Putamen (tissue), 1 donor: ENCODE results near the gene UTP3.
"Not testable (repeated sequence)": the region's sequence is repeated elsewhere in the genome, so short reads cannot be mapped to it uniquely, and the experiment has no call there.

Experiments used
- DNase-seq: peaks from one replicate; pipeline ENCODE4 v3.0.0-alpha.2; 2016; ENCODE audit warnings: low spot score

Gene UTP3

DNA sequence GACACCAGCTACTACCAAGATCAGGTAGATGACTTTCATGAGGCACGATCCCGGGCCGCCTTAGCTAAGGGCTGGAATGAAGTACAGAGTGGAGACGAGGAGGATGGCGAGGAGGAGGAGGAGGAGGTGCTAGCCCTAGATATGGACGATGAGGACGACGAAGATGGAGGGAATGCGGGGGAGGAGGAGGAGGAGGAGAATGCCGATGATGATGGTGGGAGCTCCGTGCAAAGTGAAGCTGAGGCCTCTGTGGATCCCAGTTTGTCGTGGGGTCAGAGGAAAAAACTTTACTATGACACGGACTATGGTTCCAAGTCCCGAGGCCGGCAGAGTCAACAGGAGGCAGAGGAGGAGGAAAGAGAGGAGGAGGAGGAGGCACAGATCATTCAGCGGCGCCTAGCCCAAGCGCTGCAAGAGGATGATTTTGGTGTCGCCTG, 481 bp downstream of the UTP3 start:
- no peak for DNase-seq

DNA sequence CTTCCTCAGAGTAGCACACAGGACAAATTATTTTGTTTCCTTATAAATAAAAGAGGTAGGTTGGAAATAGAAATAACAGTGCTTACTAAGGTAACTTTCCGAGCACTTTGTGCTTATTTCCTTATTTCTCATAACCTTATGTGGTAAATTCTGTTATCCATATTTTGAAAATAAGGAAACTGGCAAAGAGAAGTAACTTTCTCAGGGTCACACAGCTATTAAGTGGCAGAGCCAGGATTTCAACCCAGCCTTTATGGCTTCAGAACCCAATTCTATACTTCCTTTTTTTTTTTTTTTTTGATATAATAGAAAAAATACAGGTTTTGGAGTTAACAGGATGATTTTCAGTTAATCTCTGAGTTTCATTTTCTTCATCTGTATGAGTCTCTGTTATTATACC, 3.3 kb downstream of the UTP3 start:
- DNase-seq = no peak

DNA sequence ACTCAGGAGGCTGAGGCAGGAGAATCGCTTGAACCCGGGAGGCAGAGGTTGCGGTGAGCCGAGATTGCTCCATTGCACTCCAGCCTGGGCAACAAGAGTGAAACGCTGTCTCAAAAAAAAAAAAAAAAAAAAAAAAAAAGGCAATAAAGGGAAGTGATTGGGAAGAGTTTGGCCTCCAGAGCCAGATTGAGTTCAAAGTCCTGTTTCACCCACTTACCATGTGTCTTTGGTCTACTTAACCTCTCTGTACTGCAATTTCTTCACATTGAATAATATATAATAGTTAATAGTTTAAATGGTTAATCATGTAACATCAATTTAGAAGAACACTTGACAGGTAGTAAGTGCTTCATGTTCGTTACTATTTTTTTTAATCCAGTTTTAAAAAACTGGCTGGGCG, 6.3 kb downstream of the UTP3 start:
- DNase-seq = not testable (repeated sequence)

DNA sequence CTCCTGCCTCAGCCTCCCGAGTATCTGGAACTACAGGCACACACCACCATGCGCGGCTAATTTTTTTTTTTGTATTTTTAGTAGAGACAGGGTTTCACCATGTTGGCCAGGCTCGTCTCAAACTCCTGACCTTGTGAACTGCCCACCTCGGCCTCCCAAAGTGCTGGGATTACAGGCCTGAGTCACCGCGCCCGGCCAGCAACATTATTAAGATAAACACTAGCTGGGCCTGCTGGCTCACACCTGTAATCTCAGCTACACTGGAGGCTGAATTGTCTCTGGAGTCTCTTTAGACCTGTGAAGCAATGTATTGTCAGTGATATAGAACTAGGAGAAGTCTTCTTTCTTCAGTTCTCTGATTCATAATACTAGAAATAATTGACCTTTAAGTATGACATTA, 10.1 kb downstream of the UTP3 start:
- not testable (repeated sequence) for DNase-seq

DNA sequence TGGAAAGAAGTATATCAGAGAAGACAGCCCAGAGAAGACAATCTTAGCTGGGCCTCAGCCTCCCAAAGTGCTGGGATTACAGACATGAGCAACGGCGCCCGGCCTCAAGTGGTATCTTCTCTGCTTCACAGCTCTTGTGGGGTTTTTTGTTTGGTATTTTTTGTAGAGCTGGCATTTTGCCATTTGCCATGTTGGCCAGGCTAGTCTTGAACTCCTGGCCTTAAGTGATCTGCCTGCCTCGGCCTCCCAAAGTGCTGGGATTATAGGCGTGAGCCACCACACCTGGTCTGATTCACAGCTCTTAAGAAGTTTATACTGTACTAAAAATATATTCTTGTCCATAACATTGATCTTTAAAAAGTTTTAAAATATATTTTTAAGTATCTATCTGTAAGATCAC, 12.4 kb downstream of the UTP3 start:
- DNase-seq = no peak

DNA sequence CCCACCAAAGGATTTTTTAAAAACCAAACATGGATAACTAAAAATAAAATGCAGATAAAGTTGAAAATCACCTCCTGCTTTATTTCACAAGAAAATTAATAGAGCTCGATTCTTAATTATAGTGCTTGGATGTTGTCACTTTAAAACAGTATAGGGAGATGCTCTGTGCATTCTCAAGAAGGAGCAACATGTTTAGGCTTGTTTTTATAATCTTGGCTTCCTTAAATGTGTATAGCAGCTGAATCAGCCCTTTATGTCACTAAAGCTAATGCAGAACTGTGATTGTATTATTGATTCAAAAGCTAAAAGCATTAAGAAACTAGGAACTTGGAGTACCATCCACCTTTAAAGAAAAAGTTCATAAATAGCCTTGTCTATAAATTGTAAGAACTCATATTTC, 12.9 kb downstream of the UTP3 start:
- no peak for DNase-seq

DNA sequence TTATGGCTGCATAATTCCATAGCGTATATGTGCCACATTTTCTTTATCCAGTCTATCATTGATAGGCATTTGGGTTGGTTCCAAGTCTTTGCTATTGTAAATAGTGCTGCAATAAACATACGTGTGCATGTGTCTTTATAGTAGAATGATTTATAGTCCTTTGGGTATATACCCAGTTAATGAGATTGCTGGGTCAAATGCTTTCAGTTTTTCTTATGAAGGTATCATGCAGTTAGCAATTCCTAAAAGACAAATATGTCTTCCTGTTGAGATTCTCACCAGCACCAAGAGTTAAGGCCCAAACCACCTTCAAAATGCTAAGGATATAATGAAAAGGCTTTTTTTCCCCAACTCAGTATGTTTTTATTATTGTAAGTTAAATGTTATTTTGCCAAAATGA, 14.3 kb downstream of the UTP3 start:
- DNase-seq = not testable (repeated sequence)

DNA sequence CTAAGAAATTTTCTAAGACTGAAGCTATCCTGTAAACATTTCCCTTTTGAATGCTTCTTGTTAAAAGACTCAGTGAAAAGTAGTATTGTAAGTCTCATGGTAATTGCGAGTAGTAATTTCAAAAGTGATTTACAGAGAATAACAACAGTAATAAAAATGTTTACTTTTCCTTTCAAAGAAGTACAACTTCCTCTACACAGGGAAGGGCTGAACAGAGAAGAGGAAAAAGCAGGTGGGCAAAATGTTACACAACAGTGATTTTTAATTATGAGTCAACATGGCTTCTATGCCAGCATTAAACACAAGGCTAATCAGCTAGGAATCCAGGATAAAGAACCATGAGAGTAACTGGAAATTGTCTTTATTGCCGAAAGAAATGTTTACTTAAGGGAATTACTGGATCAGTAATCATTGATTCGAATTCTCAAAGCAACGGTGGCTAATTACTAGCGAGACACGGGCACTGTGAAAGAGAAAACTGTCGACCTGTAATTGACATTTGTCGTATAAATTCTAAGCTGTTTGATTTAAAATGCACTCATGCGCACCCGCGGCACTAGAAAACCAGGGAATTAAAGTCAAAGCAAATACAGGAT, 15.4 kb downstream of the UTP3 start:
- no peak for DNase-seq

DNA sequence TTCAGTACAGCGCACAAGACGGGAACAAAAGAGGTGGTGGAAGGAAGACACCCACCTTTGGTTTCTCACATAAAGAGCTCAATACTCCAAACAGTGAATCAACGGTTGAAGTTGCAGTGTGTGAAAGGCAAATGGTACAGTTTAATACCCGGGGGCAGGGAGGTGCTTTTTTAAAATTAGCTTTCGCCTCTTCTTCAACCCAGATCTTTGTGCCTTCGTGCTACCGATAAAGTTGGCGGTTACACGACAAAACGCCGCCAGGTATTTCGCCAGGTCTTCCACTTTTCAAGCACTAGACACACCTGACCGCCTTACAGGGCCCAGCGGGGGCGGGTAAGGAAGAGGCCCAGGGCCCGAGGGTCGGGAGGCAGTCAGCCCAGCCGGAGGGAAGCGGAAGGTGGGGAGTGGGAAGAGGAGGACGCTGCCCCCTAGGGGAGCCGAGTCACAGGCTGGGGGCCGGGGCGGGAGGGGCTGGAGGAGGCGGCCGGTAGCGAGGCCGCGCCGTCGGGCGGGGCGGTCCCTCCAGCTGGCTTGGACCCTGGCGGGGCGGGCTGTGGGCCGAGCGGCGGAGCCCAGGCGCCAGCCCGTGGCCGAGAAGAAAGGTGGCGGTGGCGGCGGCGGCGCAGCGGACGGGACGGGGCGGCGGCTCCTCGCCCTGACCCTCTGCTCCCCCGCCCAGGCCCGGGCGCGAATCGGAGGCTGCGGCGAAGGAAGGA, 16.0 kb downstream of the UTP3 start:
- DNase-seq = peak; percentile 78

DNA sequence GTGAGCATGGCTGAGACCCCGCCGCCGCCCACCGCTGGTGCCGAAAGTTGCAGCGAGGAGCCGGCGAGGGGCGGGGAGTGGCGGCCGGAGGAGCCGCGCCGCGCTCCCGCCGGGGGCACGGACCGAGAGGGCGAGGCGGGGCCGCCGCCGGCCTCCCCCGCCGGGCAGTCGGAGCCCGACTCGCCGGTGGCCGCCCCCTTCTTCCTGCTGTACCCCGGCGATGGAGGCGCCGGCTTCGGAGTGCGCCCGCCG, 16.5 kb downstream of the UTP3 start:
- no peak for DNase-seq

DNA sequence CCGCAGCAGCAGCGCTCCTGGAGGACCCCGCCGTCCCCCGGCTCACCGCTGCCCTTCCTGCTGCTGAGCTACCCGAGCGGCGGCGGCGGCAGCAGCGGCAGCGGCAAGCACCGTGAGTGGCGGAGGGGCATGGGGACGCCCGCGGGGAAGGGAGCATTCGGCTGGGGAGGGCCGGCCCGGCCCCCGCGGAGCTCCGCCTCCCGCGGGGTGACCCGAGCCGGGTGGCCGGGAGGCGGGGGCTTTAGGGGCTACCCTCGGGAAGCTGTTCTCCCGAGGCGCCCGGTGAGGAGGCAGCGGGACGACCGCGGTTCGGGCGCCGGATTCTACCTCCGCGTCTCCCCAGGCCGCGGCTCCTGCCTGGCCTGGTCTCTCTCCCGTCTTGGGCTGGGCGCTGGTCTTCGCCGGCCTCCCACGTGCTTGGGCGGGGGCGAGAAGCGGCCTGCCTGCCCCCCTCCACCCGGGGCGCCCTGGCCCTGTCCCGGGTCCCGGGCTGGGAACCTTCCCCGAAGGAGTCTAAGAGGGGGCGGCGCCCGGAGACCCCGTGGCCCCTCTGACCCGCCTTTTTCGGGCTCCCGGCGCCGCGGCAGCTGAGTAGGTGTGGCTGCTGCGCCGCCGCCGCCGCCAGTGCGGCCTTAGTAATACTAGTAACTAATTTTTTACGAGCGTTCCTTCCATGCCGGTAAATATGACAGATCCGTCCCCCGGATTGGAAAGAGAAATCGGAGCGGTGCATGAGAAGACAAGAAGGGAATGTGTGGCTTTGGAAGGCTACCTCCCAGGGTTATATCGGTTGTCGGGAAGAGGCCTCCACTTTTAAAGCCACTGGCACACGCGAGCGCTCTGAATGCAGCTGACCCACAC, 17.1 kb downstream of the UTP3 start:
- DNase-seq = peak; percentile 59

DNA sequence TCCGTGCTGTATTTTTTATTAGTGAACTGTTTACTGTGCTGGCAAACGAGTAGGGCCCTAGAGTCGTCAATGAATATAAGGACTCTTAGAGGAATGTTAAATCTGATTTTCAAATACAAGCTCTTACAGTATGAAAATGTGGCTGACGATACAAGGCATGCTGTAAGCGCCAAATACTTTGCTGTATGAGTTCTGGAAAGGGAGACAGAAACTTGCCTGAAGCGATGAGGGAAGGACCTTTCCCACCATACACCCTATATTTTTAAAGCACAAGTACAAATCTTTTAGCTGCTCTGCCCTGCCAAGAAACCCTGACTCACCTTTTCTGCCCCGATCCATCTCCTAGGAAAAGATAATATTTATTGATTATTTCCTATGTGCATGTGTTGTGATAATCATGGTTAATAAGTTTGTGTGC, 17.7 kb downstream of the UTP3 start:
- DNase-seq = no peak

DNA sequence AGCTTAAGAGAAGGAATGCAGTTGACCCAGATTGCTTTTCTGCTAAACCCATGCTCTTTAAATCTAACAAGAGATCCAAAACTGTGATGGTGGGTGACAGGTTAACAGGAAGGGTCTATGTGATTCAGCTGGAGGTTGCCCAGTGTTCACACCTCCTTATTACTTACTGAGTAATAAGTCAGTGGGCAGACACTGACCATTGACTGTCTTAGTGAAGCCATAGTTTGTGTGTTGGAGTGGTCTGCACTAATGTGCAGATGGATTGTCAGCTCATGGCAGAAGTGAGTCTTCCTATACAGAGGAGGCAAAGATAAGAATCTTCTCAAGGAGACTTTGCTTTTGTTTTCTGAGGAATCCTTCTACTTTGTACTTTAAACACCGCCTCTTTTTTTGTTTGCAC, 18.2 kb downstream of the UTP3 start:
- DNase-seq = no peak

DNA sequence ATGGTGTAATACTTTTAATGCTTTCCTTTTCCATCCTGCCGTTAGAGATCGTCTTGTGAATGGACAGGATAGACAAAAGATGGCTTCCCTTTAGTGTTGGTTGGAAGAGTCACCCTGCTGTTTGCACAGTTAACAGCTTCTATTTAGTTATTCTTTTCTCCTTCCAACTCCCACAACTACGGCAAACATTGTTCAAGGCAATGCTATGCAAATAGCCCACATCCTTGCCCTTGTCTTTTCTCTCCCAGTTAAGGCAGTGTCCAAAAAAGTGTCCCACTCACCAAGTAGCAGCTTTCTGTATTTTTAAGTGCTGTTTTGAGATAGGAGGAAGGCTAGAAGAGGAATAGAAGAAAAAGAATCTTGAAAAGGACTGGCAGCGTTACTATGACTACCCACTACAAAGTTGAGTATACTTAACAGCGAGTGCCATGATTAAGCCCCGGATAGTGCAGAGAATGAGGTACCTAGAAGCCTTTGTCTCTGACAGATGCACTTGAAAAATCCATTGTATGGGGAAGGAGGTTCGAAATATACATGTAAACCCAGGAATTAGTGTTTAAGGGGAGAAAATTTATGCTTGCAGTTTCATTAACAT, 21.4 kb downstream of the UTP3 start:
- DNase-seq = no peak

DNA sequence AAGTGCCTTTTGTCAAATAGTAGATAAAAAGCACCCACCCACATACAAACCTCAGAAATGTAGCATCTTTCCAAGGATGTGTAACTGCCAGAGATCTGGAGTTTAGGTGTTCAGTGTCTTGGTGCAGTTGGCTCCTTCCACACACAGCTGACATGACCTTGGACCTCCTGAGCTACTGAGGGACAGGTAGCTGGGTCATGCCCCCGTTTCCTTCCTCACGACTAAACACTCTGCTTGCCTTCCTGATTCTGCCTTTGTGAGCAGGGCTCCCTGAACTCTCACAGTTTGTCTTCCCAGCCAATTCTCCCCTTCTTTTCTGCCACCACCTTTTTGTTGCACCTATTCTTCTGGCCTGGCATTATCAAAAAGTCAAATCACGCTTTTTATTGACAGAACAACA, 23.3 kb downstream of the UTP3 start:
- no peak for DNase-seq

DNA sequence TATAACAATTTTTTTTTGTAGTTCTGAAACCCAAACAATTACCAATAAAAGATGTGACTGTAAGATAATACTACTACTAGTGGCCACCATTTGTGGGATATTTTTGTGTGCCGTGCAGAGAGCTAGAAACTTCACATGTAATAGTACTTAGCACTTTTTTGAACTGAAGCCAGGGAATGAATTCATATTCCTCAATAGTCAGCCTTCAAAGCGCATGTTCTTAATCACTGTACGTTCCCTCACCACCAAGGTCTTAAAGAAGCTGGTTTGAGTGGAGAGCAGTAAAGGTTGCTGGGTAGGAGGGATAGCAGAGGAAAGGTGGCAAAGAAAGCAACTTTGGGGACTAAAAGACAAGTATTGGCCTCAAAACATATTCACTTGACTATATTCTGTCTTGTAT, 23.8 kb downstream of the UTP3 start:
- DNase-seq = no peak

DNA sequence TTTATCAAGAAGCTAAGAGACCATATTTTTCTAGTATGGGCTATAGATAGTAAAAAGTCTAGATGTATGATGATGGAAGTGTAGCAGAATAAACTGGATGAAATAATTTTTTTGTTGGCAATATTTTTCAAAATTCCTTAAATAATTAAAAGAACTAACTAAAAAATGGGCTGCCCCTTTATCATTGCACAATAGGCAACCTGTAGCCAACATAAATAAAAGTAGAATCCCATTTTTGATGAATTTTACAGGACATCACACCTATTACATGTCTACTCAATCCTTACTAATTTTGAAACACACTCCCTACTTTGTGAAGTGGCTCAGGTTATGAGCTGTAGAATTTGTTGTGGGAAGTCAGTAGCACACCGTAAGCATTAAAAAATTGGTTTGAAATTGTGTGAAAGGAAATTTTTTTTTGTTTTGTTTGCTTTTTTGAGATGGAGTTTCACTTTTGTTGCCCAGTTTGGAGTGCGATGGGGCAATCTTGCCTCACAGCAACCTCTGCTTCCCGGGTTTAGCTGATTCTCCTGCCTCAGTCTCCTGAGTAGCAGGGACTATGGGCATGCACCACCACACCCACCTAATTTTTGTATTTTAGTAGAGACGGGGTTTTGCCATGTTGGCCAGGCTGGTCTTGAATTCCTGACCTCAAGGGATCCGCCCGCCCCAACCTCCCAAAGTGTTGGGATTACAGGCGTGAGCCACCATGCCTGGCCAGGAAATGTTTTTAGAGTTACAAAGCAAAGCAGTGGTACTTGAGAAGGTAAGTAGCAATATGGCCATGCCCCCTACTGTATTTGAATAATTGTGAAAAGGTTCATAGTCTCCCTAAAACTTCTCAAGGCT, 24.5 kb downstream of the UTP3 start:
- DNase-seq = no peak

DNA sequence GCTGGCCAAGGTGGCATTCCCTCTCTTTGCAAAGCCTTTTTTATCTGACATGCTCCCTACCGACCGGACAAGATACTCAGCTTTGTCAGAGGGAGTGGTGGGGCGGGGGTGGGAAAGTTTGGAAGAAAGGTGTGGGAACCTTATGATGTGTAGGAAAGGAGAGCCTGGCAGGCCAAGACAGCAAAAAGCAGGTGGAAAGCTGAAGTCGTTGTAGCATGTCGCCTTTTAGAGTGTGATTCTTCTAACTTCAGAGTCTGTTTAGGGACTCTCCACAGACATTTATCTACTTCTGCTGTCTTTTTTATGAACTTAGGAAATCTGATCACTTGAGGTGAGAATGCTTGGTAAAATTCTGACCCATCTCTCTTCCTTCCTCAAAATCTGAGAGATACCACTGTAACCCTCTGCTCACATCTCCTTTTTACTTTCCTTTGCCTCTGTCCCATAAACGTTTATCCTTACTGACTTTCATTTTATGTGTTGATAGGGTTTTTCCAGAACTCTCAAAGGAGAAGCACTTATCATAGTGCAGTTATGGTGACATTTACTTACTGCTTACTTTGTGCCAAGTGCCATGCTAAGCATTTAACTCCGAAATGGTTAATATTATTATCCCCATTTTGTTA, 25.2 kb downstream of the UTP3 start:
- DNase-seq = no peak

DNA sequence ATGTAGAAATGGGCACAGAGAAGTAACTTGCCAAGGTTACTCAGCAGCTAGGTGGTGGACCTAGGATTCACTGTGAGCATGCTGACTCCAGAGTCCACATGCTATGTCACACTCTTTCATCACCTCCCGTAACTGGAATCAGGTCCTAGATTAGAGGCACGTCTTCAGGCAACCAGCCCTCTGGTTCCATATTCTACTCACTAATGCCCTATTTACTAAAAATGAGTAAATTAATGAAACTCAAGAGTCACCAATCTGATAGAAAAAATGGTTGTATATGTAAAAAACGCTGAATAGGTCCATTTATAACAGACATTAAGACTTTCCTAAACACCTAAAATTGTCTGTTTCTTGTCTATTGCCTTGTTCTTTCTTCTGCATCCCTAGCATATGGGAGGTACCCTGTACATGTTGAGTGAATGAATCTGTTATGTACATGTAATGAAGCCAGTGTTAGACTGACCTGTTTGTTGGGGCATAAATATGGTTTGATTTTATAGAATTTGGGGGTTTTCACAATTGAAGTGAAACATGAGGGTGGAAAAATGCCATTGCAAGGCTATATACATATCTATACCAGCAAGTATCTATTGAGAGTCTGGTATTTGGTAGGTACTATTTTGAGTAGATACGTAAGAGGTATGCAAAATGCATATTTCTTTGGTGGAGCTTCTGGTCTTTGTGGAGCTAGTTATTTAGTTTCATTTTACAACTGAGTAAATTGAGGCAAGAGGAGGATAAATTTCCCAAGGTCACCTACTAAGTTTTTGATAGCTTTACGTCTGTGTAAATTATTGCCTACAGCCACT, 26.0 kb downstream of the UTP3 start:
- no peak for DNase-seq

DNA sequence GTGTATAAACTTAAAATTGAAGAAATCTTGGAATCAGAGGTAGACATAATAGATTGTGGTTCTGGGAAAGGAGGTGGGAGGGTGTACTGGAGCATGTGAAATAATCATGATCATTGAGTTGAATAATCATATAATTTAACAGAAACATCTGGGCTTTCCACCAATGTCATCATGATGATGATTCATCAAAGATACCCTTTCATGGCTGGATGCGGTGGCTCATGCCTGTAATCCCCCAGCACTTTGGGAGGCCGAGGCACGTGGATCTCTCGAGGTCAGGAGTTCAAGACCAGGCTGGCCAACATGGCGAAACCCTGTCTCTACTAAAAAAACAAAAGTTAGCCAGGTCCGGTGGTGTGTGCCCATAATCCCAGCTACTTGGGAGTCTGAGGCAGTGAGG, 26.8 kb downstream of the UTP3 start:
- DNase-seq = no peak
